GM23338 (cell line): ENCODE results near the gene ZNF8. TPM values are rescaled to one million over a fixed set of nuclear protein-coding genes. Genes with fewer than 3 reads are reported as not detected.

Experiments
- ATAC-seq: fragments of 200-7000 bp; cut with Tn5 transposase; 3 replicates; pipeline ENCODE4 v1.9.1; 2020
- DNase-seq: peaks from one replicate; pipeline ENCODE4 v3.0.0-alpha.2; 2015; ENCODE audit warnings: low spot score
- H2AFZ ChIP-seq: fragments of 200-600 bp; sonication (generic); 2 replicates; pipeline ENCODE4 v1.8.0; 2016; ENCODE audit warnings: antibody characterized with exemption, mild to moderate bottlenecking, moderate library complexity
- H3F3A ChIP-seq: fragments of 200-600 bp; sonication (generic); replicated peaks from 2 replicates; pipeline ENCODE4 v1.8.0; 2017; ENCODE audit warnings: antibody characterized with exemption, mixed run types, low read depth
- H3K27ac ChIP-seq: fragments of 200-600 bp; sonication (generic); 2 replicates; pipeline ENCODE4 v1.6.1; 2016; ENCODE audit warnings: low read depth
- H3K27me3 ChIP-seq: fragments of 200-600 bp; sonication (generic); 2 replicates; pipeline ENCODE4 v1.8.0; 2016; ENCODE audit warnings: mild to moderate bottlenecking, mixed run types, moderate library complexity; ENCODE audit not compliant: insufficient read depth
- H3K36me3 ChIP-seq: fragments of 200-600 bp; sonication (generic); 2 replicates; pipeline ENCODE4 v1.8.0; 2016; ENCODE audit warnings: mild to moderate bottlenecking; ENCODE audit not compliant: insufficient read depth
- H3K4me1 ChIP-seq: fragments of 200-600 bp; sonication (generic); 2 replicates; pipeline ENCODE4 v1.8.0; 2016; ENCODE audit warnings: mild to moderate bottlenecking, moderate library complexity; ENCODE audit not compliant: insufficient read depth
- H3K4me2 ChIP-seq: fragments of 200-600 bp; sonication (generic); 2 replicates; pipeline ENCODE4 v1.7.1; 2017; ENCODE audit warnings: mixed run types
- H3K4me3 ChIP-seq: fragments of 200-600 bp; sonication (generic); 2 replicates; pipeline ENCODE4 v1.6.1; 2016; ENCODE audit warnings: mixed run types
- H3K79me2 ChIP-seq: fragments of 200-600 bp; sonication (generic); replicated peaks from 2 replicates; pipeline ENCODE4 v1.8.0; 2017; ENCODE audit warnings: mild to moderate bottlenecking; ENCODE audit not compliant: insufficient read depth
- H3K9me2 ChIP-seq: fragments of 200-600 bp; sonication (generic); 2 replicates; pipeline ENCODE4 v1.8.0; 2017; ENCODE audit not compliant: insufficient read depth
- H4K20me1 ChIP-seq: fragments of 200-600 bp; sonication (generic); replicated peaks from 2 replicates; pipeline ENCODE4 v1.8.0; 2017; ENCODE audit warnings: mild to moderate bottlenecking; ENCODE audit not compliant: insufficient read depth
- H3K27ac Mint-ChIP-seq: 2 replicates; pipeline ENCODE4 v1.8.0; 2020; ENCODE audit warnings: inconsistent platforms, mild to moderate bottlenecking, moderate library complexity, mixed read lengths
- H3K27me3 Mint-ChIP-seq: 3 replicates; pipeline ENCODE4 v1.8.0; 2022; ENCODE audit warnings: low read depth, mild to moderate bottlenecking, moderate library complexity, mixed read lengths, inconsistent platforms; ENCODE audit not compliant: insufficient read depth, poor library complexity
- H3K36me3 Mint-ChIP-seq: 3 replicates; pipeline ENCODE4 v1.8.0; 2021; ENCODE audit warnings: low read depth, mild to moderate bottlenecking, inconsistent platforms, moderate library complexity, mixed read lengths
- H3K4me1 Mint-ChIP-seq: 3 replicates; pipeline ENCODE4 v1.8.0; 2020; ENCODE audit warnings: mild to moderate bottlenecking, inconsistent platforms, mixed read lengths
- H3K4me3 Mint-ChIP-seq: 3 replicates; pipeline ENCODE4 v1.8.0; 2021; ENCODE audit warnings: moderate library complexity, mild to moderate bottlenecking, inconsistent platforms, mixed read lengths
- H3K9me3 Mint-ChIP-seq: 3 replicates; pipeline ENCODE4 v1.8.0; 2020; ENCODE audit warnings: moderate library complexity, mild to moderate bottlenecking, inconsistent platforms, mixed read lengths
- CREB1 ChIP-seq: fragments of 250-450 bp; sonication (Bioruptor Pico); IDR thresholded peaks from 2 replicates; pipeline ENCODE4 v1.5.0; 2020; ENCODE audit warnings: low read depth, mild to moderate bottlenecking, moderate library complexity
- EZH2 ChIP-seq: fragments of 200-600 bp; sonication (generic); IDR thresholded peaks from one replicate; pipeline ENCODE4 v1.8.0; 2017; ENCODE audit warnings: antibody characterized with exemption, mild to moderate bottlenecking, low read depth; ENCODE audit not compliant: unreplicated experiment
- EZH2phosphoT487 ChIP-seq: fragments of 200-600 bp; sonication (generic); IDR thresholded peaks from one replicate; pipeline ENCODE4 v1.8.1; 2018; ENCODE audit warnings: antibody characterized with exemption; ENCODE audit not compliant: unreplicated experiment
- JUNB ChIP-seq: IDR thresholded peaks from one replicate; pipeline ENCODE4 v1.6.1; 2016; ENCODE audit warnings: antibody characterized with exemption; ENCODE audit not compliant: unreplicated experiment
- NANOG ChIP-seq: IDR thresholded peaks from 2 replicates; pipeline ENCODE4 v1.6.1; 2016; ENCODE audit warnings: antibody characterized with exemption, borderline replicate concordance
- POLR2AphosphoS5 ChIP-seq: IDR thresholded peaks from 2 replicates; pipeline ENCODE4 v1.6.1; 2016; ENCODE audit warnings: antibody characterized with exemption, low read depth
- STAT1 ChIP-seq: IDR thresholded peaks from one replicate; pipeline ENCODE4 v1.6.1; 2016; ENCODE audit warnings: antibody characterized with exemption; ENCODE audit not compliant: unreplicated experiment
- ZNF114 ChIP-seq: fragments of 250-450 bp; sonication (Bioruptor Pico); IDR thresholded peaks from 2 replicates; pipeline ENCODE4 v1.5.0; 2020; ENCODE audit warnings: mild to moderate bottlenecking, moderate library complexity
- ZNF331 ChIP-seq: fragments of 250-450 bp; sonication (Bioruptor Pico); IDR thresholded peaks from 2 replicates; pipeline ENCODE4 v1.5.0; 2020; ENCODE audit warnings: low read depth, mild to moderate bottlenecking, moderate library complexity
- polyA plus RNA-seq: library from polyadenylated mRNA; unstranded; fragments of >200 nt; fragmentation: Nextera tagmentation; extraction: Ambion mirVana; gene quantifications from 2 replicates; pipeline ENCODE4 v1.2.1, GENCODE V29; 2016
- total RNA-seq: library from RNA; depleted of rRNA; stranded (reverse); fragments of >200 nt; shearing (Covaris generic); gene quantifications from 2 replicates; pipeline ENCODE4 v1.2.3, GENCODE V29; 2014
- TF ChIP-seq, protein P1 (sequence below): IDR thresholded peaks from 2 replicates; pipeline ENCODE4 v1.6.1; 2016; ENCODE audit warnings: antibody characterized with exemption
- TF ChIP-seq, protein P2 (sequence below): IDR thresholded peaks from one replicate; pipeline ENCODE4 v1.6.1; 2018; ENCODE audit warnings: antibody characterized with exemption; ENCODE audit not compliant: unreplicated experiment
- TF ChIP-seq, protein P3 (sequence below): fragments of 250-450 bp; sonication (Bioruptor Pico); IDR thresholded peaks from 2 replicates; pipeline ENCODE4 v1.5.0; 2020; ENCODE audit warnings: mild to moderate bottlenecking, moderate library complexity
- TF ChIP-seq, protein P4 (sequence below), 2 experiments: fragments of 200-600 bp in 1 of 2; sonication (generic) in 1 of 2; conservative IDR thresholded peaks; 2 replicates each; pipeline versions ENCODE4 v1.5.1 to v1.6.1; 2016 to 2017; ENCODE audit warnings: antibody characterized with exemption in 2 of 2, low read depth in 2 of 2, mild to moderate bottlenecking in 2 of 2, moderate library complexity in 1 of 2

Gene ZNF8
- total and polyA plus RNA-seq, 2 experiments from 2014 or later, result 4.3 to 30.3 TPM

GRCh38 chr19:58318297-58318696 lies 39.5 kb downstream of the ZNF8 start:
- TF ChIP-seq, protein P1, sequence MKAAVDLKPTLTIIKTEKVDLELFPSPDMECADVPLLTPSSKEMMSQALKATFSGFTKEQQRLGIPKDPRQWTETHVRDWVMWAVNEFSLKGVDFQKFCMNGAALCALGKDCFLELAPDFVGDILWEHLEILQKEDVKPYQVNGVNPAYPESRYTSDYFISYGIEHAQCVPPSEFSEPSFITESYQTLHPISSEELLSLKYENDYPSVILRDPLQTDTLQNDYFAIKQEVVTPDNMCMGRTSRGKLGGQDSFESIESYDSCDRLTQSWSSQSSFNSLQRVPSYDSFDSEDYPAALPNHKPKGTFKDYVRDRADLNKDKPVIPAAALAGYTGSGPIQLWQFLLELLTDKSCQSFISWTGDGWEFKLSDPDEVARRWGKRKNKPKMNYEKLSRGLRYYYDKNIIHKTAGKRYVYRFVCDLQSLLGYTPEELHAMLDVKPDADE, result no peak
- TF ChIP-seq CREB1 (CRISPR knock-in tag) (no peak), POLR2AphosphoS5 (no peak), ZNF331 (CRISPR knock-in tag) (no peak), STAT1 (no peak), ZNF114 (CRISPR knock-in tag) (no peak), EZH2phosphoT487 (no peak), JUNB (no peak), NANOG (no peak), EZH2 (no peak)
- TF ChIP-seq, protein P2, sequence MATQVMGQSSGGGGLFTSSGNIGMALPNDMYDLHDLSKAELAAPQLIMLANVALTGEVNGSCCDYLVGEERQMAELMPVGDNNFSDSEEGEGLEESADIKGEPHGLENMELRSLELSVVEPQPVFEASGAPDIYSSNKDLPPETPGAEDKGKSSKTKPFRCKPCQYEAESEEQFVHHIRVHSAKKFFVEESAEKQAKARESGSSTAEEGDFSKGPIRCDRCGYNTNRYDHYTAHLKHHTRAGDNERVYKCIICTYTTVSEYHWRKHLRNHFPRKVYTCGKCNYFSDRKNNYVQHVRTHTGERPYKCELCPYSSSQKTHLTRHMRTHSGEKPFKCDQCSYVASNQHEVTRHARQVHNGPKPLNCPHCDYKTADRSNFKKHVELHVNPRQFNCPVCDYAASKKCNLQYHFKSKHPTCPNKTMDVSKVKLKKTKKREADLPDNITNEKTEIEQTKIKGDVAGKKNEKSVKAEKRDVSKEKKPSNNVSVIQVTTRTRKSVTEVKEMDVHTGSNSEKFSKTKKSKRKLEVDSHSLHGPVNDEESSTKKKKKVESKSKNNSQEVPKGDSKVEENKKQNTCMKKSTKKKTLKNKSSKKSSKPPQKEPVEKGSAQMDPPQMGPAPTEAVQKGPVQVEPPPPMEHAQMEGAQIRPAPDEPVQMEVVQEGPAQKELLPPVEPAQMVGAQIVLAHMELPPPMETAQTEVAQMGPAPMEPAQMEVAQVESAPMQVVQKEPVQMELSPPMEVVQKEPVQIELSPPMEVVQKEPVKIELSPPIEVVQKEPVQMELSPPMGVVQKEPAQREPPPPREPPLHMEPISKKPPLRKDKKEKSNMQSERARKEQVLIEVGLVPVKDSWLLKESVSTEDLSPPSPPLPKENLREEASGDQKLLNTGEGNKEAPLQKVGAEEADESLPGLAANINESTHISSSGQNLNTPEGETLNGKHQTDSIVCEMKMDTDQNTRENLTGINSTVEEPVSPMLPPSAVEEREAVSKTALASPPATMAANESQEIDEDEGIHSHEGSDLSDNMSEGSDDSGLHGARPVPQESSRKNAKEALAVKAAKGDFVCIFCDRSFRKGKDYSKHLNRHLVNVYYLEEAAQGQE, result no peak
- TF ChIP-seq, protein P3, sequence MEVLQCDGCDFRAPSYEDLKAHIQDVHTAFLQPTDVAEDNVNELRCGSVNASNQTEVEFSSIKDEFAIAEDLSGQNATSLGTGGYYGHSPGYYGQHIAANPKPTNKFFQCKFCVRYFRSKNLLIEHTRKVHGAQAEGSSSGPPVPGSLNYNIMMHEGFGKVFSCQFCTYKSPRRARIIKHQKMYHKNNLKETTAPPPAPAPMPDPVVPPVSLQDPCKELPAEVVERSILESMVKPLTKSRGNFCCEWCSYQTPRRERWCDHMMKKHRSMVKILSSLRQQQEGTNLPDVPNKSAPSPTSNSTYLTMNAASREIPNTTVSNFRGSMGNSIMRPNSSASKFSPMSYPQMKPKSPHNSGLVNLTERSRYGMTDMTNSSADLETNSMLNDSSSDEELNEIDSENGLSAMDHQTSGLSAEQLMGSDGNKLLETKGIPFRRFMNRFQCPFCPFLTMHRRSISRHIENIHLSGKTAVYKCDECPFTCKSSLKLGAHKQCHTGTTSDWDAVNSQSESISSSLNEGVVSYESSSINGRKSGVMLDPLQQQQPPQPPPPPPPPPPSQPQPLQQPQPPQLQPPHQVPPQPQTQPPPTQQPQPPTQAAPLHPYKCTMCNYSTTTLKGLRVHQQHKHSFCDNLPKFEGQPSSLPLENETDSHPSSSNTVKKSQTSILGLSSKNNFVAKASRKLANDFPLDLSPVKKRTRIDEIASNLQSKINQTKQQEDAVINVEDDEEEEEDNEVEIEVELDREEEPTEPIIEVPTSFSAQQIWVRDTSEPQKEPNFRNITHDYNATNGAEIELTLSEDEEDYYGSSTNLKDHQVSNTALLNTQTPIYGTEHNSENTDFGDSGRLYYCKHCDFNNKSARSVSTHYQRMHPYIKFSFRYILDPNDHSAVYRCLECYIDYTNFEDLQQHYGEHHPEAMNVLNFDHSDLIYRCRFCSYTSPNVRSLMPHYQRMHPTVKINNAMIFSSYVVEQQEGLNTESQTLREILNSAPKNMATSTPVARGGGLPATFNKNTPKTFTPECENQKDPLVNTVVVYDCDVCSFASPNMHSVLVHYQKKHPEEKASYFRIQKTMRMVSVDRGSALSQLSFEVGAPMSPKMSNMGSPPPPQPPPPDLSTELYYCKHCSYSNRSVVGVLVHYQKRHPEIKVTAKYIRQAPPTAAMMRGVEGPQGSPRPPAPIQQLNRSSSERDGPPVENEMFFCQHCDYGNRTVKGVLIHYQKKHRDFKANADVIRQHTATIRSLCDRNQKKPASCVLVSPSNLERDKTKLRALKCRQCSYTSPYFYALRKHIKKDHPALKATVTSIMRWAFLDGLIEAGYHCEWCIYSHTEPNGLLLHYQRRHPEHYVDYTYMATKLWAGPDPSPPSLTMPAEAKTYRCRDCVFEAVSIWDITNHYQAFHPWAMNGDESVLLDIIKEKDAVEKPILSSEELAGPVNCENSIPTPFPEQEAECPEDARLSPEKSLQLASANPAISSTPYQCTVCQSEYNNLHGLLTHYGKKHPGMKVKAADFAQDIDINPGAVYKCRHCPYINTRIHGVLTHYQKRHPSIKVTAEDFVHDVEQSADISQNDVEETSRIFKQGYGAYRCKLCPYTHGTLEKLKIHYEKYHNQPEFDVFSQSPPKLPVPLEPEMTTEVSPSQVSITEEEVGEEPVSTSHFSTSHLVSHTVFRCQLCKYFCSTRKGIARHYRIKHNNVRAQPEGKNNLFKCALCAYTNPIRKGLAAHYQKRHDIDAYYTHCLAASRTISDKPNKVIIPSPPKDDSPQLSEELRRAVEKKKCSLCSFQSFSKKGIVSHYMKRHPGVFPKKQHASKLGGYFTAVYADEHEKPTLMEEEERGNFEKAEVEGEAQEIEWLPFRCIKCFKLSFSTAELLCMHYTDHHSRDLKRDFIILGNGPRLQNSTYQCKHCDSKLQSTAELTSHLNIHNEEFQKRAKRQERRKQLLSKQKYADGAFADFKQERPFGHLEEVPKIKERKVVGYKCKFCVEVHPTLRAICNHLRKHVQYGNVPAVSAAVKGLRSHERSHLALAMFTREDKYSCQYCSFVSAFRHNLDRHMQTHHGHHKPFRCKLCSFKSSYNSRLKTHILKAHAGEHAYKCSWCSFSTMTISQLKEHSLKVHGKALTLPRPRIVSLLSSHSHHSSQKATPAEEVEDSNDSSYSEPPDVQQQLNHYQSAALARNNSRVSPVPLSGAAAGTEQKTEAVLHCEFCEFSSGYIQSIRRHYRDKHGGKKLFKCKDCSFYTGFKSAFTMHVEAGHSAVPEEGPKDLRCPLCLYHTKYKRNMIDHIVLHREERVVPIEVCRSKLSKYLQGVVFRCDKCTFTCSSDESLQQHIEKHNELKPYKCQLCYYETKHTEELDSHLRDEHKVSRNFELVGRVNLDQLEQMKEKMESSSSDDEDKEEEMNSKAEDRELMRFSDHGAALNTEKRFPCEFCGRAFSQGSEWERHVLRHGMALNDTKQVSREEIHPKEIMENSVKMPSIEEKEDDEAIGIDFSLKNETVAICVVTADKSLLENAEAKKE, result no peak
- TF ChIP-seq, protein P4, sequence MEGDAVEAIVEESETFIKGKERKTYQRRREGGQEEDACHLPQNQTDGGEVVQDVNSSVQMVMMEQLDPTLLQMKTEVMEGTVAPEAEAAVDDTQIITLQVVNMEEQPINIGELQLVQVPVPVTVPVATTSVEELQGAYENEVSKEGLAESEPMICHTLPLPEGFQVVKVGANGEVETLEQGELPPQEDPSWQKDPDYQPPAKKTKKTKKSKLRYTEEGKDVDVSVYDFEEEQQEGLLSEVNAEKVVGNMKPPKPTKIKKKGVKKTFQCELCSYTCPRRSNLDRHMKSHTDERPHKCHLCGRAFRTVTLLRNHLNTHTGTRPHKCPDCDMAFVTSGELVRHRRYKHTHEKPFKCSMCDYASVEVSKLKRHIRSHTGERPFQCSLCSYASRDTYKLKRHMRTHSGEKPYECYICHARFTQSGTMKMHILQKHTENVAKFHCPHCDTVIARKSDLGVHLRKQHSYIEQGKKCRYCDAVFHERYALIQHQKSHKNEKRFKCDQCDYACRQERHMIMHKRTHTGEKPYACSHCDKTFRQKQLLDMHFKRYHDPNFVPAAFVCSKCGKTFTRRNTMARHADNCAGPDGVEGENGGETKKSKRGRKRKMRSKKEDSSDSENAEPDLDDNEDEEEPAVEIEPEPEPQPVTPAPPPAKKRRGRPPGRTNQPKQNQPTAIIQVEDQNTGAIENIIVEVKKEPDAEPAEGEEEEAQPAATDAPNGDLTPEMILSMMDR (conservative IDR thresholded peaks at IDR 0.05; ENCODE audit: low read depth in 2 of 2), result no peak
- DNase-seq (no peak), ATAC-seq (no peak; the same call in 2 of the 3 replicates)
- peaks cover 7% of the 10 kb centered on the region; the same call in 1 of the 2 replicates for H3K36me3 ChIP-seq
- H3K4me1 Mint-ChIP-seq, result no peaks in the 10 kb centered on the region
- H3K4me1 ChIP-seq, result no peaks in the 10 kb centered on the region
- no peaks in the 10 kb centered on the region for H3K27me3 ChIP-seq
- no peak overlapping the region for H3K4me2 ChIP-seq
- H2AFZ ChIP-seq, result no peak overlapping the region
- H3K27me3 Mint-ChIP-seq, result peaks cover 4% of the 10 kb centered on the region
- no peak overlapping the region for H3K4me3 ChIP-seq
- no peaks in the 10 kb centered on the region for H3K9me3 Mint-ChIP-seq
- H3K4me3 Mint-ChIP-seq, result no peak overlapping the region
- H3K27ac Mint-ChIP-seq, result no peak overlapping the region
- no peak overlapping the region for H3K27ac ChIP-seq
- H3F3A ChIP-seq, result no peaks in the 10 kb centered on the region
- H4K20me1 ChIP-seq, result peaks cover 17% of the 10 kb centered on the region
- peaks cover 27% of the 10 kb centered on the region for H3K36me3 Mint-ChIP-seq
- no peaks in the 10 kb centered on the region for H3K79me2 ChIP-seq
- H3K9me2 ChIP-seq, result no peaks in the 10 kb centered on the region
